K562 (cell line): ENCODE results near the gene TRABD. TPM values are rescaled to one million over a fixed set of nuclear protein-coding genes. Genes with fewer than 3 reads are reported as not detected.
A peak's percentile ranks its signal among the peaks of the same experiment; 100 is the strongest.

ENCODE experiments used
- ATAC-seq: fragments of 200-7000 bp; cut with Tn5 transposase; 3 replicates; pipeline ENCODE4 v1.9.1; 2020; ENCODE audit warnings: moderate library complexity
- BruUV-seq: library from RNA; stranded (reverse); fragments of 400-500 nt; replicated peaks from 2 replicates; lab custom pipeline; 2021; lab: Mats Ljungman, UMichigan
- CTCF ChIA-PET: fragments of 300-600 bp; formaldehyde crosslinking; extraction: SDS; loops from one replicate; lab custom pipeline; 2021; ENCODE audit warnings: low intra/inter-chr PET ratio; lab: Yijun Ruan, JAX
- POLR2A ChIA-PET: fragments of 300-600, 350-650 bp; sonication (Branson Sonifier 250); formaldehyde crosslinking; extraction: SDS; loops from one replicate; lab custom pipeline; 2021; ENCODE audit warnings: antibody characterized with exemption, inconsistent platforms; lab: Yijun Ruan, JAX
- DNase-seq, 4 experiments: peaks; one replicate each; pipeline versions ENCODE4 v3.0.0 to v3.0.0-alpha.2; 2011 to 2018; ENCODE audit warnings: low spot score in 3 of 4, mixed read lengths in 3 of 4; ENCODE audit errors: extremely low read depth in 1 of 4
- FAIRE-seq: peaks from 2 replicates; lab custom pipeline; 2011; peaks lifted over from hg19 to GRCh38; lab: Jason Lieb, UNC
- H2AFZ ChIP-seq: 2 replicates; pipeline ENCODE4 v1.6.0; 2011; ENCODE audit warnings: low read depth, low read length, control low read depth, inconsistent platforms
- H3K27ac ChIP-seq: fragments of 200-600 bp; 3 replicates; pipeline ENCODE4 v1.8.0; 2011; ENCODE audit warnings: low read depth, mild to moderate bottlenecking, control low read depth, inconsistent platforms, low read length, moderate library complexity, mixed read lengths; ENCODE audit errors: extremely low read depth
- H3K27me3 ChIP-seq, 2 experiments: fragments of 300-600 bp in 1 of 2; 2 replicates in 1 of 2; 3 replicates in 1 of 2; pipeline versions ENCODE4 v1.6.0 to v1.8.0; 2011; ENCODE audit warnings: inconsistent platforms in 2 of 2, low read length in 2 of 2, mild to moderate bottlenecking in 1 of 2, mixed read lengths in 1 of 2, moderate library complexity in 1 of 2; ENCODE audit not compliant: control insufficient read depth in 2 of 2, insufficient read depth in 2 of 2
- H3K36me3 ChIP-seq: fragments of 300-600 bp; 3 replicates; pipeline ENCODE4 v1.8.0; 2011; ENCODE audit warnings: mild to moderate bottlenecking, low read length, inconsistent platforms; ENCODE audit not compliant: control insufficient read depth, insufficient read depth
- H3K4me1 ChIP-seq, 2 experiments: fragments of 200-600 bp in 1 of 2; replicated peaks in 1 of 2; 2 replicates in 1 of 2; 3 replicates in 1 of 2; pipeline versions ENCODE4 v1.5.1 to v1.8.0; 2011; ENCODE audit warnings: inconsistent platforms in 2 of 2, low read length in 2 of 2, mild to moderate bottlenecking in 1 of 2, mixed read lengths in 1 of 2, moderate library complexity in 1 of 2; ENCODE audit not compliant: control insufficient read depth in 2 of 2, insufficient read depth in 2 of 2
- H3K4me2 ChIP-seq: 2 replicates; pipeline ENCODE4 v1.6.1; 2011; ENCODE audit warnings: low read length, control low read depth, inconsistent platforms, mixed read lengths; ENCODE audit not compliant: insufficient read depth
- H3K4me3 ChIP-seq: fragments of 200-600 bp; sonication (generic), shearing (Covaris generic); 2 replicates; pipeline ENCODE4 v1.5.1; 2016; ENCODE audit warnings: control low read depth, inconsistent platforms
- H3K79me2 ChIP-seq: fragments of 200-600 bp; 3 replicates; pipeline ENCODE4 v1.8.0; 2011; ENCODE audit warnings: low read length, inconsistent platforms; ENCODE audit not compliant: control insufficient read depth, insufficient read depth
- H3K9ac ChIP-seq, 2 experiments: 2 replicates each; pipeline versions ENCODE4 v1.6.0 to v1.6.1; 2011; ENCODE audit warnings: low read depth in 2 of 2, low read length in 2 of 2, control low read depth in 1 of 2, inconsistent platforms in 1 of 2, mild to moderate bottlenecking in 1 of 2, mixed read lengths in 1 of 2; ENCODE audit not compliant: insufficient read depth in 1 of 2
- H3K9me1 ChIP-seq: one replicate; pipeline ENCODE4 v1.6.0; 2011; ENCODE audit warnings: inconsistent platforms, mild to moderate bottlenecking, low read length, moderate library complexity; ENCODE audit not compliant: control insufficient read depth, insufficient read depth
- H3K9me3 ChIP-seq: replicated peaks from 2 replicates; pipeline ENCODE4 v1.5.1; 2011; ENCODE audit warnings: low read depth, low read length, inconsistent platforms; ENCODE audit not compliant: control insufficient read depth, insufficient read depth
- H4K20me1 ChIP-seq: replicated peaks from 2 replicates; pipeline ENCODE4 v1.6.1; 2011; ENCODE audit warnings: low read length, inconsistent platforms, mixed read lengths; ENCODE audit not compliant: control insufficient read depth, insufficient read depth
- C11orf30 ChIP-seq: fragments of 450-650 bp; IDR thresholded peaks from 2 replicates; pipeline ENCODE4 v1.6.1; 2016; ENCODE audit warnings: low read depth, mild to moderate bottlenecking
- HMG20B ChIP-seq: fragments of 250-450 bp; sonication (Bioruptor Pico); IDR thresholded peaks from 2 replicates; pipeline ENCODE4 v1.5.0; 2021; ENCODE audit warnings: mild to moderate bottlenecking
- YBX1 ChIP-seq: fragments of 450-650 bp; IDR thresholded peaks from 2 replicates; pipeline ENCODE4 v1.7.1; 2016; ENCODE audit warnings: mild to moderate bottlenecking
- ZNF263 ChIP-seq: sonication (generic); formaldehyde crosslinking; IDR thresholded peaks from 2 replicates; pipeline ENCODE4 v1.8.0; 2022; ENCODE audit warnings: mild to moderate bottlenecking, missing genetic modification reagents, borderline replicate concordance
- WGBS: fragments of 100-300 bp; shearing (Covaris generic); methylation state at CpG from one replicate; pipeline ENCODE4 v1.1.6; 2016; ENCODE audit warnings: low coverage, mixed read lengths; ENCODE audit not compliant: insufficient coverage; ENCODE audit errors: missing lambda C conversion rate; 5-methylcytosine and 5-hydroxymethylcytosine counted together
- in situ Hi-C: fragments of 300-500 bp; cut with MboI; formaldehyde crosslinking; loops from 4 replicates; pipeline ENCODE4 v1.15.0; 2018; ENCODE audit warnings: inconsistent platforms, mixed read lengths
- intact Hi-C: fragments of 100-400 bp; cut with micrococcal nuclease; formaldehyde crosslinking; loops from 2 replicates; pipeline ENCODE4 v1.14.2; 2022
- polyA plus RNA-seq, 8 experiments: library from polyadenylated mRNA; depleted of rRNA in 4 of 8; stranded (reverse) in 5 of 8; unstranded in 3 of 8; fragments of >200 nt; fragmentation: Nextera tagmentation in 2 of 8; fragmentation: Illumina TruSeq in 1 of 8; extraction: Ambion mirVana in 2 of 8; extraction: Trizol in 1 of 8; gene quantifications; 2 replicates each; pipeline versions ENCODE4 v1.2.1 to v1.2.3, GENCODE V29; 2011 to 2014; ENCODE audit warnings: inconsistent platforms in 1 of 8, missing spikeins in 1 of 8
- total RNA-seq, 7 experiments: library from RNA; depleted of rRNA in 6 of 7; stranded (reverse); fragments of >200 nt in 6 of 7; fragmentation: Illumina TruSeq in 2 of 7; extraction: Trizol in 2 of 7; gene quantifications; 2 replicates each; pipeline versions ENCODE4 v1.2.1 to v1.2.3, GENCODE V29; 2011 to 2021; ENCODE audit warnings: low replicate concordance in 1 of 7
- TF ChIP-seq, protein P1 (sequence below), 3 experiments: IDR thresholded peaks in 2 of 3; conservative IDR thresholded peaks in 1 of 3; 2 replicates each; pipeline ENCODE4 v1.5.1; 2011 to 2012; ENCODE audit warnings: low read length in 3 of 3, mild to moderate bottlenecking in 3 of 3, control low read depth in 2 of 3, improper control_type of control experiment in 1 of 3, inconsistent platforms in 1 of 3, low read depth in 1 of 3, mixed read lengths in 1 of 3, moderate library complexity in 1 of 3; ENCODE audit not compliant: insufficient read depth in 2 of 3
- TF ChIP-seq, protein P2 (sequence below), 2 experiments: fragments of 450-650 bp; IDR thresholded peaks; 2 replicates each; pipeline ENCODE4 v1.6.1; 2016
- TF ChIP-seq, protein P3 (sequence below): fragments of 250-450 bp; sonication (Bioruptor Pico); IDR thresholded peaks from 2 replicates; pipeline ENCODE4 v1.5.0; 2020; ENCODE audit warnings: mild to moderate bottlenecking, borderline replicate concordance

Gene TRABD
- total and polyA plus RNA-seq, 9 of the 15 experiments (the other 6 are each of a cell fraction or from before 2014, with no cell fraction given), result 0.08 to 62.9 (median 14.0) TPM

DNA sequence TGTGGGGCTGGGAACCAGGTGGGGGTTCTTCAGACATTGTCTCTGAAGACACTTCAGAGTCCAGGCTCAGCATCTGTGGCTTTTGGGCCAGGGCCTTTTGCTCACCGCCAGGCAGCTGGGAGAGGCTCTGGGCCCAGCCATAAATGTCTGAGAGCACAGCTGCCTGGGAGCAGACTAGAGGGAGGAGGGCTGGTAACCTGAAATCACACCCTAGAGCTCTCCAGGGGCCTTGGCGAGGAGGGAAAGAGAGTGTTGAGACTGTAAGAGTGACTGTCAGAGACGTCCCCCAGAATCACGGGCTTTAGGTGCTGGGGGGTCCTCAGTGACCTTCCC lies 4.1 kb downstream of the TRABD start:
- no TSS peak for BruUV-seq
- TF ChIP-seq ZNF263 (CRISPR knock-in tag) (peak; percentile 83), C11orf30 (no peak)
- peaks cover 65% of the 10 kb centered on the region for H3K79me2 ChIP-seq
- 40% methylated on average over 1 of the region's 4 CpGs for WGBS
- DNase-seq (no peak), FAIRE-seq (no peak), ATAC-seq (peak; percentile 3)
- H3K9me3 ChIP-seq, result no peaks in the 10 kb centered on the region
- in situ Hi-C loops (no loop called here), intact Hi-C loops (no loop called here)
- H2AFZ ChIP-seq, result no peak overlapping the region
- H3K27me3 ChIP-seq, result no peaks in the 10 kb centered on the region
- peak overlapping the region; percentile 44 to 93; a peak in 3 of 4 replicates for H3K9ac ChIP-seq
- H3K4me2 ChIP-seq, result peak overlapping the region; percentile 70
- peaks cover 46% of the 10 kb centered on the region; the same call in 2 of the 3 replicates for H3K36me3 ChIP-seq
- CTCF ChIA-PET, result interaction anchor here (1.2 kb wide), 1 partner anchor 40 kb away, joined by 3 read pairs; no protein-coding TSS in a partner anchor
- peak overlapping the region; percentile 79; the same call in 2 of the 3 replicates for H3K27ac ChIP-seq
- H3K9me1 ChIP-seq, result peaks cover 7% of the 10 kb centered on the region
- H3K4me3 ChIP-seq, result peak overlapping the region; percentile 47; the same call in 1 of the 2 replicates
- H3K4me1 ChIP-seq, result peaks cover 20 to 81% of the 10 kb centered on the region in 2 experiments
- peaks cover 8% of the 10 kb centered on the region for H4K20me1 ChIP-seq
- POLR2A ChIA-PET, result interaction anchor here (0.7 kb wide), 4 partner anchors 18 to 317 kb away, joined by 3 to 4 read pairs (median 3); no protein-coding TSS in a partner anchor

DNA sequence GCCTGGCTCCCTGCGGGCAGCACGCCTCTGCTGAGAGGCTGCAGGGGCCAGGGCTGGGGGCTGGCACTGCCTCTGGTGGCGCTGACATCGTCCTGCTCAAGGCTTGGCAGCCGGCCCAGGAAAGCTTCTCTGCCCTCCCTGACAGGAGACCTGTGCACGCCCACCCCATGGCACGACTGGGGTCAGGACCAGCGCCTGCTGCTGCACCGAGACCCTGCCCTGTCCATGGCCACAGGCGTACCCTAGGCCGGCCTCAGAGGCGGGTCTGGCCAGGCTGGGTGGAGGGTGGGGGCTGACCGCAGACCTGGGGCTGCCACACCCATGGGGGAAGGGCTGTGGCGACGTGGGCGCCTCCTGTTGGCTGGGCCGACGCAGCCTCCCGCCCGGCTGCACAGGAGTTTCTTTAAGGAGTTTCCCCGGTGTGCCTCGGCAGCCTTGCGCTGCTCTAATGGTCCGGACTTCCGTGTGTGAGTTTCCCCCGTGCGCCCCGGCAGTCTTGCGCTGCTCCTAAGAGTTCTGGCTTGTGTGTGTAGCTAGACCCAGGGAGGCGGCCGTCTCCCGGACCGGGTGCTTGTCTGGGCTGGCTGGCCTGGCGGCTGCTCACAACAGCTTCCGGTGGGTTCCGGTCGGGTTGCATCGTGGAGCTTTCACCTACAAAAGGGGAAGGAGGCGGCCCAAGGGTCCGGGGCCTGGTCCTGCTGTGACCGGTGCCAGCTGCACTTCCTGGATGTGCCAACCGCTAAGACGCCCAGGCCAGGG lies 4.6 kb downstream of the TRABD start:
- intact Hi-C loops, result no loop called here
- TF ChIP-seq YBX1 (no peak), HMG20B (CRISPR knock-in tag) (no peak)
- TF ChIP-seq, protein P1, sequence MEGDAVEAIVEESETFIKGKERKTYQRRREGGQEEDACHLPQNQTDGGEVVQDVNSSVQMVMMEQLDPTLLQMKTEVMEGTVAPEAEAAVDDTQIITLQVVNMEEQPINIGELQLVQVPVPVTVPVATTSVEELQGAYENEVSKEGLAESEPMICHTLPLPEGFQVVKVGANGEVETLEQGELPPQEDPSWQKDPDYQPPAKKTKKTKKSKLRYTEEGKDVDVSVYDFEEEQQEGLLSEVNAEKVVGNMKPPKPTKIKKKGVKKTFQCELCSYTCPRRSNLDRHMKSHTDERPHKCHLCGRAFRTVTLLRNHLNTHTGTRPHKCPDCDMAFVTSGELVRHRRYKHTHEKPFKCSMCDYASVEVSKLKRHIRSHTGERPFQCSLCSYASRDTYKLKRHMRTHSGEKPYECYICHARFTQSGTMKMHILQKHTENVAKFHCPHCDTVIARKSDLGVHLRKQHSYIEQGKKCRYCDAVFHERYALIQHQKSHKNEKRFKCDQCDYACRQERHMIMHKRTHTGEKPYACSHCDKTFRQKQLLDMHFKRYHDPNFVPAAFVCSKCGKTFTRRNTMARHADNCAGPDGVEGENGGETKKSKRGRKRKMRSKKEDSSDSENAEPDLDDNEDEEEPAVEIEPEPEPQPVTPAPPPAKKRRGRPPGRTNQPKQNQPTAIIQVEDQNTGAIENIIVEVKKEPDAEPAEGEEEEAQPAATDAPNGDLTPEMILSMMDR (IDR thresholded peaks at IDR 0.05 in 2 of 3, conservative IDR thresholded peaks at IDR 0.05 in 1 of 3; ENCODE audit: insufficient read depth in 2 of 3, low read depth in 1 of 3, low read length in 3 of 3), result peak; percentile 52 to 63 (median 55)
- TF ChIP-seq, protein P2, sequence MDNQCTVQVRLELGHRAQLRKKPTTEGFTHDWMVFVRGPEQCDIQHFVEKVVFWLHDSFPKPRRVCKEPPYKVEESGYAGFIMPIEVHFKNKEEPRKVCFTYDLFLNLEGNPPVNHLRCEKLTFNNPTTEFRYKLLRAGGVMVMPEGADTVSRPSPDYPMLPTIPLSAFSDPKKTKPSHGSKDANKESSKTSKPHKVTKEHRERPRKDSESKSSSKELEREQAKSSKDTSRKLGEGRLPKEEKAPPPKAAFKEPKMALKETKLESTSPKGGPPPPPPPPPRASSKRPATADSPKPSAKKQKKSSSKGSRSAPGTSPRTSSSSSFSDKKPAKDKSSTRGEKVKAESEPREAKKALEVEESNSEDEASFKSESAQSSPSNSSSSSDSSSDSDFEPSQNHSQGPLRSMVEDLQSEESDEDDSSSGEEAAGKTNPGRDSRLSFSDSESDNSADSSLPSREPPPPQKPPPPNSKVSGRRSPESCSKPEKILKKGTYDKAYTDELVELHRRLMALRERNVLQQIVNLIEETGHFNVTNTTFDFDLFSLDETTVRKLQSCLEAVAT (IDR thresholded peaks at IDR 0.05), result peak in 1 of 2 experiments; percentile 89; a peak in 2 of 4 replicates
- TF ChIP-seq, protein P3, sequence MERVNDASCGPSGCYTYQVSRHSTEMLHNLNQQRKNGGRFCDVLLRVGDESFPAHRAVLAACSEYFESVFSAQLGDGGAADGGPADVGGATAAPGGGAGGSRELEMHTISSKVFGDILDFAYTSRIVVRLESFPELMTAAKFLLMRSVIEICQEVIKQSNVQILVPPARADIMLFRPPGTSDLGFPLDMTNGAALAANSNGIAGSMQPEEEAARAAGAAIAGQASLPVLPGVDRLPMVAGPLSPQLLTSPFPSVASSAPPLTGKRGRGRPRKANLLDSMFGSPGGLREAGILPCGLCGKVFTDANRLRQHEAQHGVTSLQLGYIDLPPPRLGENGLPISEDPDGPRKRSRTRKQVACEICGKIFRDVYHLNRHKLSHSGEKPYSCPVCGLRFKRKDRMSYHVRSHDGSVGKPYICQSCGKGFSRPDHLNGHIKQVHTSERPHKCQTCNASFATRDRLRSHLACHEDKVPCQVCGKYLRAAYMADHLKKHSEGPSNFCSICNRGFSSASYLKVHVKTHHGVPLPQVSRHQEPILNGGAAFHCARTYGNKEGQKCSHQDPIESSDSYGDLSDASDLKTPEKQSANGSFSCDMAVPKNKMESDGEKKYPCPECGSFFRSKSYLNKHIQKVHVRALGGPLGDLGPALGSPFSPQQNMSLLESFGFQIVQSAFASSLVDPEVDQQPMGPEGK, result no peak

More for the DNA sequence above, 4.6 kb downstream of the TRABD start:
- WGBS, result 6% methylated on average over 24 of the region's 43 CpGs
- Histone ChIP-seq H3K9me1 (peaks cover 7% of the 10 kb centered on the region), H3K9ac (peak overlapping the region; percentile 79 to 93), H2AFZ (peak overlapping the region; percentile 76; the same call in 1 of the 2 replicates), H3K27me3 (no peaks in the 10 kb centered on the region), H3K9me3 (no peaks in the 10 kb centered on the region), H3K79me2 (peaks cover 65% of the 10 kb centered on the region), H4K20me1 (peaks cover 8% of the 10 kb centered on the region), H3K27ac (peak overlapping the region; percentile 79), H3K4me3 (peak overlapping the region; percentile 47), H3K4me1 (peaks cover 20 to 79% of the 10 kb centered on the region in 2 experiments), H3K4me2 (peak overlapping the region; percentile 70), H3K36me3 (peaks cover 50% of the 10 kb centered on the region; the same call in 2 of the 3 replicates)
- in situ Hi-C loops, result no loop called here
- ChIA-PET POLR2A (interaction anchor here (0.6 to 0.7 kb wide), 7 partner anchors 19 to 416 kb away, joined by 3 to 4 read pairs (median 3); no protein-coding TSS in a partner anchor), CTCF (interaction anchor here (1.2 kb wide), 1 partner anchor 41 kb away, joined by 3 read pairs; no protein-coding TSS in a partner anchor)
- FAIRE-seq (no peak), DNase-seq (peak; percentile 85 to 87 (median 86)), ATAC-seq (peak; percentile 89)
- no TSS peak for BruUV-seq
